Measurements from ENCODE around the gene MRPL9.

GRCh38 chr1:151737479-151737878, 25.8 kb downstream of the MRPL9 start:
- TF ChIP-seq CTCF (conservative IDR thresholded peaks at IDR 0.05): no peak
- TF ChIP-seq ZFX (IDR thresholded peaks at IDR 0.05): no peak
